ENCODE measurements around the gene RLN3.
"Not testable (repeated sequence)": the region's sequence is repeated elsewhere in the genome, so short reads cannot be mapped to it uniquely, and the experiment has no call there.

RLN3 gene

DNA sequence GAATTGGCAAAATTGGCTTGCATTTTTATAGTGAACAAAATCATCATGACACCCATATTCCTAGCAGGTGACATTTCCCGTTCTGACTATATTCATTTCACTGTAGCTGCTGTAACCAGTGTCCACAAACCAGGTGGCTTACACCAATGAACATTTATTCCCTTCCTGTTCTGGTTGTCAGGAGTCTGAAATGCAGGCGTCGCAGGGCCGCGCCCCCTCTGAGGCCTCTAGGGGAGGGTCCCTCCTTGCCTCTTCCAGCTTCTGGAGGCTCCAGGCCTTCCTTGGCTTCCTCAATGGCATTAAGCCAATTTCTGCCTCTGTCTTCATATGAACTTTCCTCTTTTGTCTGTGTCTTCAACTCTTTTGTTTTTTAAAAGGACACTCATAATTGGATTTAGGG lies 6.5 kb upstream of the RLN3 start:
- Histone ChIP-seq H2BK15ac (replicated peaks; ENCODE audit: low read depth) (no peak overlapping the region), H3K27me3 (ENCODE audit: insufficient read depth, low read length, poor library complexity) (no peaks in the 10 kb centered on the region), H3K56ac (ENCODE audit: low read length) (no peak overlapping the region), H2BK120ac (ENCODE audit: low read depth, low read length) (no peak overlapping the region), H3K79me1 (ENCODE audit: low read length) (no peaks in the 10 kb centered on the region), H3K23ac (ENCODE audit: low read length) (no peak overlapping the region), H3K4me1 (ENCODE audit: control insufficient read depth, low read depth, low read length) (no peaks in the 10 kb centered on the region), H3K18ac (ENCODE audit: low read length) (no peak overlapping the region), H3K4me3 (ENCODE audit: low read length) (no peak overlapping the region), H3K27ac (ENCODE audit: low read depth, low read length) (no peak overlapping the region), H3K4ac (ENCODE audit: low read depth, low read length) (no peak overlapping the region), H3K4me2 (ENCODE audit: low read length) (no peak overlapping the region), H4K5ac (ENCODE audit: low read length) (no peak overlapping the region), H2AK5ac (ENCODE audit: low read length) (no peak overlapping the region), H4K8ac (ENCODE audit: low read depth, low read length) (no peak overlapping the region), H3K36me3 (ENCODE audit: control insufficient read depth, insufficient read depth, low read length) (no peaks in the 10 kb centered on the region), H3K79me2 (ENCODE audit: control insufficient read depth, insufficient read depth, low read length) (no peaks in the 10 kb centered on the region), H2BK5ac (ENCODE audit: low read length) (no peak overlapping the region), H3K9ac (ENCODE audit: low read length) (no peak overlapping the region)
- no CpG with 5 or more reads among the region's 5 CpGs for WGBS (ENCODE audit: extremely low coverage, insufficient coverage, low lambda C conversion rate)
- peak; percentile 55 for DNase-seq

GRCh38 chr19:14022469-14022868 lies 5.5 kb upstream of the RLN3 start:
- no peak overlapping the region for H3K4ac ChIP-seq (ENCODE audit: low read depth, low read length)
- H2BK120ac ChIP-seq (ENCODE audit: low read depth, low read length), result no peak overlapping the region
- no peak overlapping the region for H3K4me3 ChIP-seq (ENCODE audit: low read length)
- DNase-seq, result no peak
- H3K79me1 ChIP-seq (ENCODE audit: low read length), result no peaks in the 10 kb centered on the region
- H3K18ac ChIP-seq (ENCODE audit: low read length), result no peak overlapping the region
- no peak overlapping the region for H3K23ac ChIP-seq (ENCODE audit: low read length)
- H2BK5ac ChIP-seq (ENCODE audit: low read length), result no peak overlapping the region
- no peak overlapping the region for H2AK5ac ChIP-seq (ENCODE audit: low read length)
- no peak overlapping the region for H4K8ac ChIP-seq (ENCODE audit: low read depth, low read length)
- H3K27me3 ChIP-seq (ENCODE audit: insufficient read depth, low read length, poor library complexity), result no peaks in the 10 kb centered on the region
- H2BK15ac ChIP-seq (replicated peaks; ENCODE audit: low read depth), result no peak overlapping the region
- H3K4me1 ChIP-seq (ENCODE audit: control insufficient read depth, low read depth, low read length), result no peaks in the 10 kb centered on the region
- H3K79me2 ChIP-seq (ENCODE audit: control insufficient read depth, insufficient read depth, low read length), result no peaks in the 10 kb centered on the region
- no peak overlapping the region for H4K5ac ChIP-seq (ENCODE audit: low read length)
- H3K56ac ChIP-seq (ENCODE audit: low read length), result no peak overlapping the region
- H3K27ac ChIP-seq (ENCODE audit: low read depth, low read length), result no peak overlapping the region
- H3K9ac ChIP-seq (ENCODE audit: low read length), result no peak overlapping the region
- no peaks in the 10 kb centered on the region for H3K36me3 ChIP-seq (ENCODE audit: control insufficient read depth, insufficient read depth, low read length)
- no peak overlapping the region for H3K4me2 ChIP-seq (ENCODE audit: low read length)
- WGBS (ENCODE audit: extremely low coverage, insufficient coverage, low lambda C conversion rate), result no CpG with 5 or more reads among the region's 4 CpGs

- H3K4me1 ChIP-seq (ENCODE audit: control insufficient read depth, low read depth, low read length), result no peaks in the 10 kb centered on the region
- H3K4me3 ChIP-seq (ENCODE audit: low read length), result no peak overlapping the region
- H3K56ac ChIP-seq (ENCODE audit: low read length), result peak overlapping the region; percentile 58
- peak; percentile 92 for DNase-seq
- H2BK5ac ChIP-seq (ENCODE audit: low read length), result no peak overlapping the region
- H3K79me1 ChIP-seq (ENCODE audit: low read length), result no peaks in the 10 kb centered on the region
- H2AK5ac ChIP-seq (ENCODE audit: low read length), result no peak overlapping the region
- no peak overlapping the region for H3K9ac ChIP-seq (ENCODE audit: low read length)
- H3K4ac ChIP-seq (ENCODE audit: low read depth, low read length), result no peak overlapping the region
- no peak overlapping the region for H4K8ac ChIP-seq (ENCODE audit: low read depth, low read length)
- H3K18ac ChIP-seq (ENCODE audit: low read length), result no peak overlapping the region
- no CpG with 5 or more reads among the region's 9 CpGs for WGBS (ENCODE audit: extremely low coverage, insufficient coverage, low lambda C conversion rate)
- H2BK120ac ChIP-seq (ENCODE audit: low read depth, low read length), result no peak overlapping the region
- no peaks in the 10 kb centered on the region for H3K36me3 ChIP-seq (ENCODE audit: control insufficient read depth, insufficient read depth, low read length)
- no peaks in the 10 kb centered on the region for H3K27me3 ChIP-seq (ENCODE audit: insufficient read depth, low read length, poor library complexity)
- H2BK15ac ChIP-seq (replicated peaks; ENCODE audit: low read depth), result no peak overlapping the region
- H3K79me2 ChIP-seq (ENCODE audit: control insufficient read depth, insufficient read depth, low read length), result no peaks in the 10 kb centered on the region
- no peak overlapping the region for H3K27ac ChIP-seq (ENCODE audit: low read depth, low read length)
- H4K5ac ChIP-seq (ENCODE audit: low read length), result no peak overlapping the region
- no peak overlapping the region for H3K23ac ChIP-seq (ENCODE audit: low read length)
- H3K4me2 ChIP-seq (ENCODE audit: low read length), result no peak overlapping the region
These were observed 4.3 kb upstream of the RLN3 start for GRCh38 chr19:14023404-14024235.

DNA sequence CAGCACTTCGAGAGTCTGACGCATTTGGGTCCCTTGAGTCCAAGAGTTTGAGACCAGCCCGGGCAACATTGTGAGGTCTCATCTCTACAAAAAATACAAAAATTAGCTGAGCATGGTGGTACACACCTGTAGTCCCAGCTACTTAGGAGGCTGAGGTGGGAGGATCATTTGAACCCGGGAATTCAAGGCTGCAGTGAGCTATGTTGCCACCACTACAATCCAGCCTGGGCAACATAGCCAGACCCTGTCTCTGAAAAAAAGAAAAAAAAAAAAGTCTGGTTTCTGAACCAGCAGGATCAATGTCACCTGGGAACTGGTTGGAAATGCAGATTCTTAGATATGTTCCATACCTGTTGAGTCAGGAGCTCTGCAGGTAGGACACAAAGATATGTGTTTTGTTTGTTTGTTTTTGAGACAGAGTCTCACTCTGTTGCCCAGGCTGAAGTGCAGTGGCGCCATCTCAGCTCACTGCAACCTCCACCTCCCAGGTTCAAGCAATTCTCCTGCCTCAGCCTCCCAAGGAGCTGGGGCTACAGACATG lies 1.2 kb upstream of the RLN3 start:
- not testable (repeated sequence) for H3K79me1 ChIP-seq (ENCODE audit: low read length); H3K9ac ChIP-seq (ENCODE audit: low read length); H3K36me3 ChIP-seq (ENCODE audit: control insufficient read depth, insufficient read depth, low read length); H3K4me1 ChIP-seq (ENCODE audit: control insufficient read depth, low read depth, low read length); H3K27me3 ChIP-seq (ENCODE audit: insufficient read depth, low read length, poor library complexity); H3K56ac ChIP-seq (ENCODE audit: low read length); DNase-seq; H2BK120ac ChIP-seq (ENCODE audit: low read depth, low read length); H3K4ac ChIP-seq (ENCODE audit: low read depth, low read length); H3K18ac ChIP-seq (ENCODE audit: low read length); H3K4me2 ChIP-seq (ENCODE audit: low read length); H4K5ac ChIP-seq (ENCODE audit: low read length); H2BK15ac ChIP-seq (replicated peaks; ENCODE audit: low read depth); H2BK5ac ChIP-seq (ENCODE audit: low read length); H3K79me2 ChIP-seq (ENCODE audit: control insufficient read depth, insufficient read depth, low read length); H3K27ac ChIP-seq (ENCODE audit: low read depth, low read length); H2AK5ac ChIP-seq (ENCODE audit: low read length); H3K4me3 ChIP-seq (ENCODE audit: low read length); H4K8ac ChIP-seq (ENCODE audit: low read depth, low read length); H3K23ac ChIP-seq (ENCODE audit: low read length)
- no CpG with 5 or more reads among the region's 5 CpGs for WGBS (ENCODE audit: extremely low coverage, insufficient coverage, low lambda C conversion rate)

DNA sequence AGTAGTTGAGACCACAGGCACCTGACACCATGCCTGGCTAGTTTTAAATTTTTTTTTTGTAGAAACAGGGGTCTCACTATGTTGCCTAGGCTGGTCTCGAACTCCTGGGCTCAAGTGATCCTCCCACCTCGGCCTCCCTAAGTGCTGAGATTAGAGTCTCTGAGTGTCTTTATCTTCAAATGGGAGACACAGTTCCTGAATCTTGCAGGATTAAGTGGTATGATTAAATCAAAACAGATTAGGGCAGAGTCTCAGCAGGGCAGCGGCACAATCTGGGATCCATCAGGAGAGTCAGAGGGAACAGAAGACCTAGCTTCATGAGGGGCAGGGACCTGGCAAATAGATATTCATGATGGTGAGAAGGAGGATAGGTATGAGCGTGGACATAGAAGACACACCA lies 953 bp downstream of the RLN3 start:
- H3K4me1 ChIP-seq (ENCODE audit: control insufficient read depth, low read depth, low read length), result no peaks in the 10 kb centered on the region
- H2BK15ac ChIP-seq (replicated peaks; ENCODE audit: low read depth), result no peak overlapping the region
- WGBS (ENCODE audit: extremely low coverage, insufficient coverage, low lambda C conversion rate), result no CpG with 5 or more reads among the region's 4 CpGs

More for the DNA sequence above, 953 bp downstream of the RLN3 start:
- no peaks in the 10 kb centered on the region for H3K27me3 ChIP-seq (ENCODE audit: insufficient read depth, low read length, poor library complexity)
- no peak overlapping the region for H2BK120ac ChIP-seq (ENCODE audit: low read depth, low read length)
- H3K56ac ChIP-seq (ENCODE audit: low read length), result no peak overlapping the region
- H4K5ac ChIP-seq (ENCODE audit: low read length), result no peak overlapping the region
- no peak overlapping the region for H3K23ac ChIP-seq (ENCODE audit: low read length)
- H3K79me1 ChIP-seq (ENCODE audit: low read length), result no peaks in the 10 kb centered on the region
- H3K9ac ChIP-seq (ENCODE audit: low read length), result no peak overlapping the region
- no peak overlapping the region for H3K4ac ChIP-seq (ENCODE audit: low read depth, low read length)
- no peak overlapping the region for H3K18ac ChIP-seq (ENCODE audit: low read length)
- H3K79me2 ChIP-seq (ENCODE audit: control insufficient read depth, insufficient read depth, low read length), result no peaks in the 10 kb centered on the region
- H2AK5ac ChIP-seq (ENCODE audit: low read length), result no peak overlapping the region
- H3K36me3 ChIP-seq (ENCODE audit: control insufficient read depth, insufficient read depth, low read length), result no peaks in the 10 kb centered on the region
- H4K8ac ChIP-seq (ENCODE audit: low read depth, low read length), result no peak overlapping the region
- H2BK5ac ChIP-seq (ENCODE audit: low read length), result no peak overlapping the region
- no peak overlapping the region for H3K4me2 ChIP-seq (ENCODE audit: low read length)
- no peak for DNase-seq
- no peak overlapping the region for H3K4me3 ChIP-seq (ENCODE audit: low read length)
- H3K27ac ChIP-seq (ENCODE audit: low read depth, low read length), result no peak overlapping the region
